Measurements from ENCODE around the gene IFIT3.

GRCh38 chr10:89379103-89379502, 51.3 kb downstream of the IFIT3 start:
- TF ChIP-seq POLR2AphosphoS5 (IDR thresholded peaks at IDR 0.05; ENCODE audit: low read depth), result no peak
- no peak for TF ChIP-seq CTCF (conservative IDR thresholded peaks at IDR 0.05; ENCODE audit: low read depth in 2 of 2)
- TF ChIP-seq JUNB (IDR thresholded peaks at IDR 0.05; ENCODE audit: unreplicated experiment), result no peak
- TF ChIP-seq EZH2 (IDR thresholded peaks at IDR 0.05; ENCODE audit: low read depth, unreplicated experiment), result no peak
- TF ChIP-seq REST (IDR thresholded peaks at IDR 0.05; ENCODE audit: unreplicated experiment), result no peak

All from GM23338 (cell line).